OCI-LY1 (cell line): ENCODE data around the gene EN2.

Experiments
- EZH2 ChIP-seq: fragments of 200-600 bp; sonication (generic), shearing (Covaris generic); IDR thresholded peaks from 2 replicates; pipeline ENCODE4 v1.8.0; 2017; ENCODE audit warnings: borderline replicate concordance, mixed run types, mild to moderate bottlenecking, antibody characterized with exemption, low read length, moderate library complexity, mixed read lengths
- TF ChIP-seq, protein P1 (sequence below): fragments of 200-600 bp; sonication (generic), shearing (Covaris generic); IDR thresholded peaks from 2 replicates; pipeline ENCODE4 v1.5.1; 2017; ENCODE audit warnings: mild to moderate bottlenecking, antibody characterized with exemption, low read length, moderate library complexity, mixed read lengths

- TF ChIP-seq, protein P1, sequence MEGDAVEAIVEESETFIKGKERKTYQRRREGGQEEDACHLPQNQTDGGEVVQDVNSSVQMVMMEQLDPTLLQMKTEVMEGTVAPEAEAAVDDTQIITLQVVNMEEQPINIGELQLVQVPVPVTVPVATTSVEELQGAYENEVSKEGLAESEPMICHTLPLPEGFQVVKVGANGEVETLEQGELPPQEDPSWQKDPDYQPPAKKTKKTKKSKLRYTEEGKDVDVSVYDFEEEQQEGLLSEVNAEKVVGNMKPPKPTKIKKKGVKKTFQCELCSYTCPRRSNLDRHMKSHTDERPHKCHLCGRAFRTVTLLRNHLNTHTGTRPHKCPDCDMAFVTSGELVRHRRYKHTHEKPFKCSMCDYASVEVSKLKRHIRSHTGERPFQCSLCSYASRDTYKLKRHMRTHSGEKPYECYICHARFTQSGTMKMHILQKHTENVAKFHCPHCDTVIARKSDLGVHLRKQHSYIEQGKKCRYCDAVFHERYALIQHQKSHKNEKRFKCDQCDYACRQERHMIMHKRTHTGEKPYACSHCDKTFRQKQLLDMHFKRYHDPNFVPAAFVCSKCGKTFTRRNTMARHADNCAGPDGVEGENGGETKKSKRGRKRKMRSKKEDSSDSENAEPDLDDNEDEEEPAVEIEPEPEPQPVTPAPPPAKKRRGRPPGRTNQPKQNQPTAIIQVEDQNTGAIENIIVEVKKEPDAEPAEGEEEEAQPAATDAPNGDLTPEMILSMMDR = no peak
- TF ChIP-seq EZH2 = no peak
Observed at GRCh38 chr7:155506854-155507337, 49.0 kb downstream of the EN2 start.
